ENCODE data around the gene MMP10.

DNA sequence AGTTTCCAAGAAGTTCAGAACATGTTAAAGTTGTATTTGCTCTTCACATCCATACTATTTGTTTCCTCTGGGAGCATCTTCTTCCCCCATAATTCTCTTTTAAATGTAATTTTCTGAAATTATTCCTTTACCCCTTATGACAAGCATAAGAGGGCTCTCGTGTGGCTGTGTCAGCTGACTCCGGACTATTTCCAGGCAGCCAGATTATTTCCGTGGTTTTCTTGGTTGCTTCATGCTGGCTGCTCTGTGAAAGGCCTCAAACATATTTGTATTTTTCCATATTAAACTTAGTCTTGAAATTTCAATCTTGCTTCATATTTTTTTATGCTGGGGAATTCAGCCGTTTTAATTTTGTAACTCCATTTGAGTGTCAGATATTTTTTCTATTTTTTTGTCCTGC is 20.3 kb upstream of the MMP10 start:
- no peak for TF ChIP-seq ZFP30 (CRISPR knock-in tag; IDR thresholded peaks at IDR 0.05)
- TF ChIP-seq TCF4 (CRISPR knock-in tag; IDR thresholded peaks at IDR 0.05; ENCODE audit: borderline replicate concordance) = no peak
- TF ChIP-seq ZFP3 (CRISPR knock-in tag; IDR thresholded peaks at IDR 0.05) = no peak
- no peak for TF ChIP-seq PPARA (CRISPR knock-in tag; IDR thresholded peaks at IDR 0.05; ENCODE audit: borderline replicate concordance)
- TF ChIP-seq ZNF8 (CRISPR knock-in tag; IDR thresholded peaks at IDR 0.05) = no peak
- TF ChIP-seq ZC3H10 (CRISPR knock-in tag; IDR thresholded peaks at IDR 0.05) = no peak
- TF ChIP-seq, protein P1, sequence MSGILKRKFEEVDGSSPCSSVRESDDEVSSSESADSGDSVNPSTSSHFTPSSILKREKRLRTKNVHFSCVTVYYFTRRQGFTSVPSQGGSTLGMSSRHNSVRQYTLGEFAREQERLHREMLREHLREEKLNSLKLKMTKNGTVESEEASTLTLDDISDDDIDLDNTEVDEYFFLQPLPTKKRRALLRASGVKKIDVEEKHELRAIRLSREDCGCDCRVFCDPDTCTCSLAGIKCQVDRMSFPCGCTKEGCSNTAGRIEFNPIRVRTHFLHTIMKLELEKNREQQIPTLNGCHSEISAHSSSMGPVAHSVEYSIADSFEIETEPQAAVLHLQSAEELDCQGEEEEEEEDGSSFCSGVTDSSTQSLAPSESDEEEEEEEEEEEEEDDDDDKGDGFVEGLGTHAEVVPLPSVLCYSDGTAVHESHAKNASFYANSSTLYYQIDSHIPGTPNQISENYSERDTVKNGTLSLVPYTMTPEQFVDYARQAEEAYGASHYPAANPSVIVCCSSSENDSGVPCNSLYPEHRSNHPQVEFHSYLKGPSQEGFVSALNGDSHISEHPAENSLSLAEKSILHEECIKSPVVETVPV (CRISPR knock-in tag; IDR thresholded peaks at IDR 0.05) = no peak
- TF ChIP-seq ZNF70 (CRISPR knock-in tag; IDR thresholded peaks at IDR 0.05) = no peak
- TF ChIP-seq SNAI2 (CRISPR knock-in tag; IDR thresholded peaks at IDR 0.05) = no peak
